ENCODE measurements around the gene RBM34.
A peak's percentile ranks its signal among the peaks of the same experiment; 100 is the strongest.
"Not testable (repeated sequence)": the region's sequence is repeated elsewhere in the genome, so short reads cannot be mapped to it uniquely, and the experiment has no call there.

The RBM34 gene
- 1.8 to 9.2 reads per million in 2 donors for total RNA-seq

- peak; percentile 92 for DNase-seq
Measured at GRCh38 chr1:235160957-235161684, at the start of gene RBM34. TSS of gene RBM34 (minus strand) at chr1:235161250. CDS start at chr1:235161226, 24 bp downstream.

GRCh38 chr1:235207209-235207565, 46.1 kb upstream of the RBM34 start:
- DNase-seq: peak; percentile 15

GRCh38 chr1:235206533-235207208, 45.6 kb upstream of the RBM34 start:
- DNase-seq: no peak

- no peak for DNase-seq
Measured at GRCh38 chr1:235205687-235206086, 44.6 kb upstream of the RBM34 start.

- no peak for DNase-seq
Measured at GRCh38 chr1:235203428-235203827, 42.4 kb upstream of the RBM34 start.

- not testable (repeated sequence) for DNase-seq
Measured at GRCh38 chr1:235202447-235202846, 41.4 kb upstream of the RBM34 start.

GRCh38 chr1:235199441-235199840, 38.4 kb upstream of the RBM34 start:
- DNase-seq: no peak

GRCh38 chr1:235190431-235190830, 29.4 kb upstream of the RBM34 start:
- DNase-seq: no peak

GRCh38 chr1:235187316-235187715, 26.3 kb upstream of the RBM34 start:
- no peak for DNase-seq

GRCh38 chr1:235181561-235182245, 20.7 kb upstream of the RBM34 start:
- no peak for DNase-seq

GRCh38 chr1:235180916-235181460, 19.9 kb upstream of the RBM34 start:
- DNase-seq: no peak

GRCh38 chr1:235176486-235176885, 15.4 kb upstream of the RBM34 start:
- no peak for DNase-seq

- DNase-seq: no peak
Measured at GRCh38 chr1:235169986-235170385, 8.9 kb upstream of the RBM34 start.

- no peak for DNase-seq
Measured at GRCh38 chr1:235168375-235168774, 7.3 kb upstream of the RBM34 start.

- DNase-seq: no peak
Measured at GRCh38 chr1:235161685-235162327, 756 bp upstream of the RBM34 start.

- DNase-seq: no peak
Measured at GRCh38 chr1:235160383-235160956, 580 bp downstream of the RBM34 start.

- not testable (repeated sequence) for DNase-seq
Measured at GRCh38 chr1:235159930-235160329, 1.1 kb downstream of the RBM34 start.

- DNase-seq: not testable (repeated sequence)
Measured at GRCh38 chr1:235159284-235159683, 1.8 kb downstream of the RBM34 start.

GRCh38 chr1:235158680-235159079, 2.4 kb downstream of the RBM34 start:
- no peak for DNase-seq

GRCh38 chr1:235157150-235157549, 3.9 kb downstream of the RBM34 start:
- no peak for DNase-seq

- no peak for DNase-seq
Measured at GRCh38 chr1:235156740-235157139, 4.3 kb downstream of the RBM34 start.

GRCh38 chr1:235156265-235156664, 4.8 kb downstream of the RBM34 start:
- DNase-seq: no peak

- no peak for DNase-seq
Measured at GRCh38 chr1:235152235-235152634, 8.8 kb downstream of the RBM34 start.

Data from T-helper 9 cell (primary cell).